OCI-LY7 (cell line): ENCODE data around the gene CDK6. TPM values are rescaled to one million over a fixed set of nuclear protein-coding genes. Genes with fewer than 3 reads are reported as not detected.

Source experiments
- BruUV-seq: library from RNA; stranded (reverse); fragments of 400-500 nt; replicated peaks from 2 replicates; lab custom pipeline; 2021; lab: Mats Ljungman, UMichigan
- CTCF ChIA-PET: fragments of 300-600 bp; sonication (Branson Sonifier 250); formaldehyde crosslinking; loops from one replicate; lab custom pipeline; 2022; ENCODE audit warnings: antibody characterized with exemption; ENCODE audit not compliant: unreplicated experiment; lab: Charles Lee
- POLR2A ChIA-PET: fragments of 300-600 bp; sonication (Branson Sonifier 250); formaldehyde crosslinking; loops from one replicate; lab custom pipeline; 2022; ENCODE audit warnings: antibody characterized with exemption; lab: Charles Lee
- DNase-seq: peaks from one replicate; pipeline ENCODE4 v3.0.0-alpha.2; 2015; ENCODE audit warnings: low spot score
- H2AFZ ChIP-seq: fragments of 200-600 bp; sonication (generic), shearing (Covaris generic); 2 replicates; pipeline ENCODE4 v1.6.1; 2014; ENCODE audit warnings: mild to moderate bottlenecking, antibody characterized with exemption, low read length, moderate library complexity
- H3K27ac ChIP-seq: fragments of 200-600 bp; sonication (generic); 2 replicates; pipeline ENCODE4 v1.5.1; 2014; ENCODE audit warnings: mixed run types, low read depth, mild to moderate bottlenecking, moderate library complexity, low read length, inconsistent platforms; ENCODE audit not compliant: poor library complexity, severe bottlenecking
- H3K36me3 ChIP-seq: fragments of 200-600 bp; sonication (generic); 2 replicates; pipeline ENCODE4 v1.6.1; 2014; ENCODE audit warnings: mild to moderate bottlenecking, antibody characterized with exemption, low read length, moderate library complexity, mixed read lengths; ENCODE audit not compliant: insufficient read depth
- H3K4me1 ChIP-seq: fragments of 200-600 bp; sonication (generic); 2 replicates; pipeline ENCODE4 v1.5.1; 2014; ENCODE audit warnings: mild to moderate bottlenecking, low read length; ENCODE audit not compliant: insufficient read depth, poor library complexity, severe bottlenecking
- H3K4me2 ChIP-seq: fragments of 200-600 bp; sonication (generic); 2 replicates; pipeline ENCODE4 v1.6.1; 2014; ENCODE audit warnings: mild to moderate bottlenecking, low read length
- H3K4me3 ChIP-seq: fragments of 200-600 bp; sonication (generic); 2 replicates; pipeline ENCODE4 v1.5.1; 2014; ENCODE audit warnings: mild to moderate bottlenecking, low read depth, low read length; ENCODE audit not compliant: poor library complexity, severe bottlenecking
- H3K79me2 ChIP-seq: fragments of 200-600 bp; sonication (generic); 2 replicates; pipeline ENCODE4 v1.6.1; 2016; ENCODE audit warnings: low read depth, mild to moderate bottlenecking, low read length, moderate library complexity, mixed read lengths; ENCODE audit not compliant: insufficient read depth
- H3K9me2 ChIP-seq: fragments of 200-600 bp; sonication (generic); 2 replicates; pipeline ENCODE4 v1.6.1; 2016; ENCODE audit warnings: mild to moderate bottlenecking, low read length, mixed read lengths; ENCODE audit not compliant: insufficient read depth
- H3K9me3 ChIP-seq: fragments of 200-600 bp; sonication (generic); 2 replicates; pipeline ENCODE4 v1.6.1; 2014; ENCODE audit warnings: mild to moderate bottlenecking, mixed run types, low read length, mixed read lengths
- H4K20me1 ChIP-seq: fragments of 200-600 bp; sonication (generic); 2 replicates; pipeline ENCODE4 v1.6.1; 2014; ENCODE audit warnings: mild to moderate bottlenecking, antibody characterized with exemption, low read length, moderate library complexity, mixed read lengths; ENCODE audit not compliant: insufficient read depth
- CTCF ChIP-seq: fragments of 200-600 bp; sonication (generic); conservative IDR thresholded peaks from 2 replicates; pipeline ENCODE4 v1.5.1; 2014; ENCODE audit warnings: mild to moderate bottlenecking, antibody characterized with exemption, low read length, moderate library complexity, mixed read lengths
- EZH2phosphoT487 ChIP-seq: fragments of 200-600 bp; sonication (generic); IDR thresholded peaks from 2 replicates; pipeline ENCODE4 v1.6.1; 2018; ENCODE audit warnings: low read depth, borderline replicate concordance, mild to moderate bottlenecking, mixed run types, antibody characterized with exemption, low read length, moderate library complexity, mixed read lengths
- intact Hi-C: fragments of 100-400 bp; cut with micrococcal nuclease; formaldehyde crosslinking; loops from one replicate; pipeline ENCODE4 v1.10.0; 2022; ENCODE audit not compliant: unreplicated experiment
- total RNA-seq, 2 experiments: library from RNA; depleted of rRNA in 1 of 2; stranded (reverse); fragments of >200 nt in 1 of 2; shearing (Covaris generic) in 1 of 2; gene quantifications; 2 replicates each; pipeline ENCODE4 v1.2.3, GENCODE V29; 2014 to 2022

CDK6 gene
- total RNA-seq, 2 experiments from 2014 or later = 35.5 to 44.1 TPM

GRCh38 chr7:92631850-92632487 is 204.4 kb downstream of the CDK6 start:
- intact Hi-C loops = no loop called here
- Histone ChIP-seq H3K4me2 (no peak overlapping the region), H3K9me3 (no peaks in the 10 kb centered on the region), H3K36me3 (peaks cover 10% of the 10 kb centered on the region; the same call in 1 of the 2 replicates), H3K4me1 (no peaks in the 10 kb centered on the region), H3K4me3 (no peak overlapping the region), H4K20me1 (no peaks in the 10 kb centered on the region), H3K9me2 (no peaks in the 10 kb centered on the region), H2AFZ (no peak overlapping the region), H3K79me2 (no peaks in the 10 kb centered on the region), H3K27ac (no peak overlapping the region)
- no peak for DNase-seq
- CTCF ChIA-PET = no interaction called here
- TF ChIP-seq EZH2phosphoT487 (no peak), CTCF (no peak)
- POLR2A ChIA-PET = interaction anchor here (0.7 to 1.2 kb wide), 3 partner anchors 18 to 67 kb away, joined by 3 to 5 read pairs (median 4); no protein-coding TSS in a partner anchor
- no TSS peak for BruUV-seq

DNA sequence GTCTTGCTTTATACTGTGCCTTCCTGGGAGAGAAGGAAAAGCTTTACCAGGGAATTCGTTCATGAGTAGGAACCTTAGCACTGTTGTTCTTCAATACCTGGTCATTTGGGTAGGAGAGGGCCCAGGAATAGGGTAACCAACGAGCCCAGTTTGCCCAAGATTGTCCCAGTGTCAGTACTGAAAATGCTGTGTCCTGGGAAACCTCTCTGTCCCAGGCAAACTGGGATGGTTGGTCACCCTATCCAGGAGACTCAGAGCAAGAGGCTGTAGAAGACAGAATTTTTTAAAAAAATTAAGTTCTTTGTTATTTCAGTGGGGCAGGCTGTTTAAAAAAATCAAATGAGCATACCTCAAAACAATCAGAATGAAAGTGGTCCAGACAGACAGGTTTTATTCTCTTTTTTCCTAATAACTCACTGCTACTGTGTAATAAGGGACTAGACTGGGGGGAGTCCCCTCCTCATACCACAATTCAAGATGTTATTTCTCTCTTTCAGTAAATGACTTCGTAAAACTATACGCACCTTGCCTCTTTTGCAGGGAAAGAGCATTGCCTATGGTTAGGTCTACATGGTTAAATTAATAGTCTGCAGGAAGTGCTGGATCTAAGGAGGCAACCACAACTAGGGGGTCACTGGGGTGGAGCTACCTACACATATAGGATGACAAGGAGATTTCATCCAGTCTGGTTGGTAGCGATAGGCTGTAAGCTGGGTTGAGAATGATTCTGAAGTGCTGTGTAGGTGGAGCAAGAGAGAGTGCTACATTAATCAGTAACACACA is 205.1 kb downstream of the CDK6 start:
- no peaks in the 10 kb centered on the region for H4K20me1 ChIP-seq

More for the DNA sequence above, 205.1 kb downstream of the CDK6 start:
- Histone ChIP-seq H3K4me3 (no peak overlapping the region), H3K9me3 (no peaks in the 10 kb centered on the region), H3K36me3 (peaks cover 12% of the 10 kb centered on the region; the same call in 1 of the 2 replicates), H3K27ac (no peak overlapping the region), H3K4me1 (no peaks in the 10 kb centered on the region), H3K79me2 (no peaks in the 10 kb centered on the region), H3K4me2 (no peak overlapping the region), H3K9me2 (no peaks in the 10 kb centered on the region), H2AFZ (no peak overlapping the region)
- no TSS peak for BruUV-seq
- ChIA-PET POLR2A (no interaction called here), CTCF (no interaction called here)
- intact Hi-C loops = no loop called here
- TF ChIP-seq EZH2phosphoT487 = no peak
- no peak for TF ChIP-seq CTCF
- DNase-seq = no peak
